GM10248 (cell line): ENCODE results near the gene PCGF2.
A peak's percentile ranks its signal among the peaks of the same experiment; 100 is the strongest.

ENCODE experiments used
- CTCF ChIA-PET: fragments of 300-600 bp; sonication (Branson Sonifier 250); formaldehyde crosslinking; extraction: SDS; loops from one replicate; lab custom pipeline; 2021; ENCODE audit warnings: antibody characterized with exemption; lab: Yijun Ruan, JAX
- POLR2A ChIA-PET: fragments of 350-650 bp; sonication (Branson Sonifier 250); formaldehyde crosslinking; extraction: SDS; loops from one replicate; lab custom pipeline; 2020; ENCODE audit warnings: antibody characterized with exemption; lab: Yijun Ruan, JAX
- DNase-seq: peaks from one replicate; pipeline ENCODE4 v3.0.0; 2012; ENCODE audit errors: extremely low spot score
- TF ChIP-seq, protein P1 (sequence below): IDR thresholded peaks from 2 replicates; pipeline ENCODE4 v1.5.1; 2012; ENCODE audit warnings: mild to moderate bottlenecking, low read depth; ENCODE audit errors: extremely low read depth, missing control alignments, control extremely low read depth

Gene PCGF2

GRCh38 chr17:38705523-38705802, 42.7 kb downstream of the PCGF2 start:
- CTCF ChIA-PET, result interaction anchor here (2.2 to 3.9 kb wide), 2 partner anchors 10 to 29 kb away, joined by 9 to 18 read pairs; no protein-coding TSS in a partner anchor
- POLR2A ChIA-PET, result interaction anchor here (0.6 kb wide), 1 partner anchor 29 kb away, joined by 4 read pairs; no protein-coding TSS in a partner anchor
- TF ChIP-seq, protein P1, sequence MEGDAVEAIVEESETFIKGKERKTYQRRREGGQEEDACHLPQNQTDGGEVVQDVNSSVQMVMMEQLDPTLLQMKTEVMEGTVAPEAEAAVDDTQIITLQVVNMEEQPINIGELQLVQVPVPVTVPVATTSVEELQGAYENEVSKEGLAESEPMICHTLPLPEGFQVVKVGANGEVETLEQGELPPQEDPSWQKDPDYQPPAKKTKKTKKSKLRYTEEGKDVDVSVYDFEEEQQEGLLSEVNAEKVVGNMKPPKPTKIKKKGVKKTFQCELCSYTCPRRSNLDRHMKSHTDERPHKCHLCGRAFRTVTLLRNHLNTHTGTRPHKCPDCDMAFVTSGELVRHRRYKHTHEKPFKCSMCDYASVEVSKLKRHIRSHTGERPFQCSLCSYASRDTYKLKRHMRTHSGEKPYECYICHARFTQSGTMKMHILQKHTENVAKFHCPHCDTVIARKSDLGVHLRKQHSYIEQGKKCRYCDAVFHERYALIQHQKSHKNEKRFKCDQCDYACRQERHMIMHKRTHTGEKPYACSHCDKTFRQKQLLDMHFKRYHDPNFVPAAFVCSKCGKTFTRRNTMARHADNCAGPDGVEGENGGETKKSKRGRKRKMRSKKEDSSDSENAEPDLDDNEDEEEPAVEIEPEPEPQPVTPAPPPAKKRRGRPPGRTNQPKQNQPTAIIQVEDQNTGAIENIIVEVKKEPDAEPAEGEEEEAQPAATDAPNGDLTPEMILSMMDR, result no peak
- peak; percentile 56 for DNase-seq

GRCh38 chr17:38704606-38705522, 43.3 kb downstream of the PCGF2 start, which contains the start of gene MLLT6:
MLLT6 (plus strand) TSS chr17:38705273; CDS start chr17:38705633, 360 bp downstream.
- POLR2A ChIA-PET, result interaction anchor here (0.6 kb wide), 2 partner anchors 28 to 102 kb away, joined by 3 to 4 read pairs; no protein-coding TSS in a partner anchor
- CTCF ChIA-PET, result interaction anchor here (1.0 to 3.9 kb wide), 3 partner anchors 11 to 30 kb away, joined by 3 to 18 read pairs (median 5); no protein-coding TSS in a partner anchor

DNA sequence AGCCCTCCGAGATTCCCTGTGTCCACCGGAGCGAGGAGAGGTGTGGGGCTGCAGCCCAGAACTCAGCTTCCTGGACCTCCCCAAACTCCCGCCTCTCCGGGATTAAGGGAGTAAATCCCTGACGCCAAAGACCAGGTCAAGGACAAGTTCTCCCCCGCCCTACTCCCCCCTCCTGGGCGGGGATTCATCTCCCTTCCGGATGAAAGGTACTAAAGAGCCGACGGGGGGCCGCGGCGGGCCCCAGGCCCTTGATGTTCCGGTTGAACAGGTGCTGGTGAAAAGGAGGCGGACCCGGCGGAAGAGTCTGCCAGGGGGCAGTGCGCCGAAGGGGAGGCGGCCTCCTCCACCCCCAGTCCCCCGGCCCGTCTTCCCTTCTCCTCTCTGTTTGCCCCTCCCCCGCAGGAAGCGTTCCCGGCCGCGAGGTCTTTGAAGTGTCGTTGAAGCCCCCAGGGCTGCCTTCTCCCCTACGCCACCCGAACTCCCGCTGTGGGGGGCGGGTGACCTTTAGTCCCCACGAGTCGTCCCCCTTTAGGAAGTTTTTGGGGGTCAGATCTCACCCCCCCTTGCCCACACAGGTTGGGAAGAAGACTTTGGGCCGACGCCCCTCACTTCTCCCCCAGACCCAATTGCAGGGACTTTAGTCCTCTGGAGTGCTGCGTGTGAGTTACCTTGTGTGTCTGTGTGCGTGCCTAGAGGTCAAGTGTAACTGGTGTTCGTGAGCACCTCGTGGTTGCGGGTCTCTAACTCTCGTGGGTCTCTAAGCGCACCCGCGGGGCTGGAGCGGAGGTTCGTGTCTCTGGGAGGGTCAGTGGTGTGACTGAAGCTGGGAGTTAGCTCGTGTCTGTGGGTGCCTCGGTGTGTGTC, 44.2 kb downstream of the PCGF2 start:
- peak; percentile 84 for DNase-seq
- ChIA-PET CTCF (interaction anchor here (1.0 to 3.9 kb wide), 3 partner anchors 12 to 31 kb away, joined by 3 to 18 read pairs (median 5); no protein-coding TSS in a partner anchor), POLR2A (interaction anchor here (0.6 kb wide), 1 partner anchor 101 kb away, joined by 3 read pairs; no protein-coding TSS in a partner anchor)
- TF ChIP-seq, protein P1, result no peak

More at GRCh38 chr17:38704606-38705522, 43.3 kb downstream of the PCGF2 start, which contains the start of gene MLLT6:
- TF ChIP-seq, protein P1, result no peak
- peak; percentile 71 for DNase-seq

- DNase-seq, result peak; percentile 50
- POLR2A ChIA-PET, result no interaction called here
- CTCF ChIA-PET, result interaction anchor here (1.9 kb wide), 1 partner anchor 32 kb away, joined by 5 read pairs; no protein-coding TSS in a partner anchor
- TF ChIP-seq, protein P1, result no peak
Measured at GRCh38 chr17:38702916-38703741, 45.0 kb downstream of the PCGF2 start.

DNA sequence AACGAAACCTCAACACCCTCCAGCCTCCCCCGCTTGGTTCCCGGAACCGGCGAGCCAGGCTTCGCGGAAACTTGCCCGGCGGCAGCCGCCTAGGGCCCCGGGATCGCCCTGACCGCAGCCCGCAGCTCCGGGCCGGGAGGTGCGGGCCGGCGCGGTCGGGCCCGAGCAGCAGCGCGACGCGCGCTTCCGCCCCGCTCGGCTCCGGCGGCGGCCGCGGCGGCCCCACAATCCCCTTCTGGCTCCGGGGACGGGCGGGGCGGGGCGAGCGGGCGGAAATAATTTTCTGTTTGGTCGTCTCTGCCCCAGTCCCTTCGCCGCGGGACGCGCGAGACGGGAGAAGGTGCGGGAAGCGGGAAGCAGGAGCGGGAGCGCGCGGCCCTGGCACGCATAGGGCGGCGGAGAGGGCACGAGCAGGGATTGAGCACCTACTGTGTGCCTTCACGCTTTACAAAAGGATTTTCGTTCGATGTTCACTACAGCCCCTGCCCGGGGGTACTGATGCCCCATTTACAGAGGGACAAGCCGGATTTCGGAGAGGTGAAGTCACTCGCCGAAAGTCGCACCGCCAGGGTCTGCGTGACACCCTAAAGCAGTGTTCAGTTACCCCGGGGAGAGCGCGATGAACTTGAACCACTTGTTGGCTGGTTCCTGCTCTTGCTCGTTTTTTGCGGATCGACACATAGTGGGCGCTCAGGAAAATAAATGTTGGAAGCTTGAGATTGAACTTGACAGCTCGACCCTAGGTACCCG, 45.8 kb downstream of the PCGF2 start:
- ChIA-PET CTCF (interaction anchor here (1.5 kb wide), 1 partner anchor 10 kb away, joined by 3 read pairs; no protein-coding TSS in a partner anchor), POLR2A (interaction anchor here (1.2 kb wide), 1 partner anchor 167 kb away, joined by 3 read pairs; the partner anchor contains the start of gene LASP1)
- TF ChIP-seq, protein P1, result no peak
- peak; percentile 79 for DNase-seq
